GM06990 (cell line): ENCODE measurements around the gene EFHC1.
A peak's percentile ranks its signal among the peaks of the same experiment; 100 is the strongest.

ENCODE experiments used
- DNase-seq: peaks from one replicate; pipeline ENCODE4 v3.0.0-alpha.2; 2011; ENCODE audit not compliant: insufficient read length; ENCODE audit errors: extremely low read depth
- H3K27me3 ChIP-seq: replicated peaks from 2 replicates; pipeline ENCODE4 v1.6.0; 2011; ENCODE audit warnings: low read length; ENCODE audit not compliant: control insufficient read depth, insufficient read depth
- H3K36me3 ChIP-seq: 2 replicates; pipeline ENCODE4 v1.5.1; 2011; ENCODE audit warnings: low read length; ENCODE audit not compliant: control insufficient read depth, insufficient read depth
- H3K4me3 ChIP-seq: replicated peaks from 2 replicates; pipeline ENCODE4 v1.5.1; 2011; ENCODE audit warnings: low read depth, mild to moderate bottlenecking, control low read depth, low read length
- CTCF ChIP-seq: IDR thresholded peaks from 2 replicates; pipeline ENCODE4 v1.5.1; 2011; ENCODE audit warnings: low read length, control low read depth, mild to moderate bottlenecking, inconsistent platforms; ENCODE audit not compliant: insufficient read depth, poor library complexity, severe bottlenecking

EFHC1 gene, protein sequence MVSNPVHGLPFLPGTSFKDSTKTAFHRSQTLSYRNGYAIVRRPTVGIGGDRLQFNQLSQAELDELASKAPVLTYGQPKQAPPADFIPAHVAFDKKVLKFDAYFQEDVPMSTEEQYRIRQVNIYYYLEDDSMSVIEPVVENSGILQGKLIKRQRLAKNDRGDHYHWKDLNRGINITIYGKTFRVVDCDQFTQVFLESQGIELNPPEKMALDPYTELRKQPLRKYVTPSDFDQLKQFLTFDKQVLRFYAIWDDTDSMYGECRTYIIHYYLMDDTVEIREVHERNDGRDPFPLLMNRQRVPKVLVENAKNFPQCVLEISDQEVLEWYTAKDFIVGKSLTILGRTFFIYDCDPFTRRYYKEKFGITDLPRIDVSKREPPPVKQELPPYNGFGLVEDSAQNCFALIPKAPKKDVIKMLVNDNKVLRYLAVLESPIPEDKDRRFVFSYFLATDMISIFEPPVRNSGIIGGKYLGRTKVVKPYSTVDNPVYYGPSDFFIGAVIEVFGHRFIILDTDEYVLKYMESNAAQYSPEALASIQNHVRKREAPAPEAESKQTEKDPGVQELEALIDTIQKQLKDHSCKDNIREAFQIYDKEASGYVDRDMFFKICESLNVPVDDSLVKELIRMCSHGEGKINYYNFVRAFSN

DNA sequence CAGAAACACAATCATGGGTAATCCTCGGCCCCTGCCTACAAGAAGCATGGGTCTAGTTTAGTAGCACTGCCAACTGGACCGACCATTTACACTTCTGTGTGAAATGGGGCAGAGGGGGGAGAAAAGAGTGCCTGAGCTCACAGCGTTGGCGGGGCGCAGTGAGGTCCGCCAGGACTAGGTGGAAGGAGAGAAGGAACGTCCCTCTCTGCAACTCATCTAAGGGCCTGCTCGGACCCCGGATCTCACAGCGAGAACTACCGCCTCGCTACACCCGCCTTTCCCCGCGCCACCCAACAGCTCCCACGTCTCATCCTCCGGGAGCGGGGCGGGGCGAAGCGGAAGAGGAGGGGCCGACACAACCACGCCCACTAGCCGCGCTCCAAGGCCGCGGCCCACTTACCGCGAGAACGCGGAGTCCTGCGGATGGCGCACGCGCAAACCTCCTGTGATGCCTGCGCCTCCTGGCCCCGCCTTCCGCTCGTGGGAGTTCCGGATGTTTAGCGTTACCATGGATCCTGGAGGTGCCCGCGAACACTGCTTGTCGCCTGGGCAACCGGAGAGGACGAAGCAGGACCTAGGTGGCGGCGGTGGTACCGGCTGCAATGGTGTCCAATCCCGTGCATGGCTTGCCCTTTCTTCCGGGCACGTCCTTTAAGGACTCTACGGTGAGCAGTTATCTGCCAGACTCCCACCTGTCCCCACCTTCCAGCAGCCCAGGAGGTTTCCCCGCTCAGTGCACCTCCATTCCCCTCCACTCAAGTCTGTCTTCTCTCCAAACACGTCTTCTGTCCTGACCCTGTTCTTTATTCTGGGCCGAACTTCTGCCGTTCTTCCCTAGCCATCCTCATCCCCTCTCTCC lies at the start of gene EFHC1:
TSS of gene EFHC1 (plus strand) at position 534 of the 859 bp plus-strand sequence. CDS start at position 603, 69 bp downstream.
- Histone ChIP-seq H3K36me3 (no peaks in the 10 kb centered on the region), H3K4me3 (peak within 1 kb of the TSS; percentile 81), H3K27me3 (no peaks in the 10 kb centered on the region)
- TF ChIP-seq CTCF = no peak
- DNase-seq = peak; percentile 97

- TF ChIP-seq CTCF = no peak
- no peak overlapping the region for H3K4me3 ChIP-seq
- no peak for DNase-seq
Observed at GRCh38 chr6:52371656-52372191, 48.4 kb upstream of the EFHC1 start.

GRCh38 chr6:52373151-52373690 lies 46.9 kb upstream of the EFHC1 start:
- Histone ChIP-seq H3K4me3 (no peak overlapping the region), H3K27me3 (no peaks in the 10 kb centered on the region), H3K36me3 (peaks cover 1% of the 10 kb centered on the region; the same call in 1 of the 2 replicates)
- no peak for TF ChIP-seq CTCF
- DNase-seq = no peak

More at GRCh38 chr6:52371656-52372191, 48.4 kb upstream of the EFHC1 start:
- no peaks in the 10 kb centered on the region for H3K27me3 ChIP-seq
- peaks cover 3% of the 10 kb centered on the region for H3K36me3 ChIP-seq

DNA sequence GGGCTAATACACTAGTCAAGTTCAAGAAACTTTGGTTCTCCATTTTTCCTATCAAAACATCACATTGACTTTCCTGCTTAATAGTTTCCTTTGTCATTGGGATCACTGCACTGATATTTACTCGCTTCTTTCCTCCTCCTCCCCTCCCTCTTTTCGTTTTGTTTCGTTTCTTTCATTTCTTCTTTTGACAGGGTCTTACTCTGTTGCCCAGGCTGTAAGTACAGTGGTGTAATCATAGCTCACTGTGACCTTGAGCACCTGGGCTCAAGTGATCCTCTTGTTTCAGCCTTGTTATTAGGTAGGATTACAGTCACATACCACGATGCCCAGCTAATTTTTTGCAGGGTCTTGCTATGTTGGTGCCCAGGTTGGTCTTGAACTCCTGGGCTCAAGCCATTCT lies 45.9 kb upstream of the EFHC1 start:
- no peak for DNase-seq
- H3K27me3 ChIP-seq = no peaks in the 10 kb centered on the region
- no peak overlapping the region for H3K4me3 ChIP-seq
- TF ChIP-seq CTCF = no peak
- H3K36me3 ChIP-seq = peaks cover 1% of the 10 kb centered on the region; the same call in 1 of the 2 replicates
